Measurements from ENCODE around the gene CCNI2.

CCNI2 gene

DNA sequence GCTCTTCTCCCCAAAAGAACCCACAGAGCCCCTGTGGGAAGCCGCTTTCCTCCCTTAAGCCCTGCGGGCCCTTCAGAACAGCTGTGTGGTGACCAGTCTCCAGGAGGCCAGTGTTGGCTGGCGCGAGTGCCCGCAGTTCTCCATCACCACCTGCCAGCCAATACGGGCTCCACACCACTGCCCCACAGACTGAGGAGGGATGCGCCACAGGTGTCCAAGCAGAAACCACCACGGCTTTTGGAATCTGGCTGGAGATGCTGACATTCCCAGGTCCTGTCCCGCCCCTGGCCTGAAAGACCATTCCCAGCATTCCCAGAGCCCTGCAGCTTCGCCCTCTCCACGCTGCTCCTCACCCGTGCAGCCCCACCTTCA, 12.8 kb downstream of the CCNI2 start:
- Histone ChIP-seq H3K9me3 (ENCODE audit: insufficient read depth, low read depth, low read length) (no peaks in the 10 kb centered on the region), H3K27me3 (ENCODE audit: insufficient read depth, low read length) (no peaks in the 10 kb centered on the region), H3K4me3 (ENCODE audit: low read length) (no peak overlapping the region), H3K36me3 (ENCODE audit: insufficient read depth, low read length) (peaks cover 21% of the 10 kb centered on the region), H3K9ac (ENCODE audit: low read depth, low read length) (no peak overlapping the region), H3K27ac (ENCODE audit: low read depth, low read length) (no peak overlapping the region), H3K4me1 (ENCODE audit: insufficient read depth, low read length) (peaks cover 3% of the 10 kb centered on the region; the same call in 1 of the 2 replicates)
- 96% methylated on average over 12 of the region's 12 CpGs for WGBS

DNA sequence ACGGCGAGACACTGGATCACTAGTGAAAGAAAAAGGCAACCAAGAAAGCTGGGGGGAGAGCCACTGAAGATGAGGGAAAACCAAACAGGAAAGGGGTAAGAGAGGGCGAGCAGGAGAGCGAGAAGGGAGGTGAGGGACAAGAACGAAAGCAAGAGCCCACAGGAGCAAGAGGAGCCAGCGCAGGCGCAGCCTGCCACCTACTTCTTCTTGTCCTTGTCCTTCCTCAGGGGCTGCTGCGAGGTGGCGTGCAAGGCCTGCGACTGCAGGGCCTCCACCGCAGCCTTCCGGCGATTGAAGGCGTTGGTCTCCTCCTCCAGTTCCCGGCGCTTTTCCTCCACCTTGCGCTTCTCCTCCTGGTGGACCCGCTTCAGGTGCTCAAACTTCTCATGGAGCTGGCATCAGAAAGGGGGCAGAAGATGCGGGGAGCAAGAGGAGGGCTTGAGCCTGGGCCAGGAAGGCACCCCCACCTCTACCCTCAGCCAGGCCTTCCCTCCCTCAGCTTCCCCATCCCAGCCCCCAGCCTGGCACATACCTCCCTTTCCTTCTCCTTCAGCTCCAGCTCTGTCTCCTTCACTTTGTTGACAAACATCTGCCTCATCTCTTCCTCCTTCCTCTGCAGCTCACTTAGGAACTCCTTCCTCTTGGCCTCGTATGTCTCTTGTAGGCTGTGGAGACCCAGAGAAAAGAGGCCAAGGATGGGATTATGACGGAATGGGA, 13.5 kb downstream of the CCNI2 start:
- 96% methylated on average over 21 of the region's 21 CpGs for WGBS

DNA sequence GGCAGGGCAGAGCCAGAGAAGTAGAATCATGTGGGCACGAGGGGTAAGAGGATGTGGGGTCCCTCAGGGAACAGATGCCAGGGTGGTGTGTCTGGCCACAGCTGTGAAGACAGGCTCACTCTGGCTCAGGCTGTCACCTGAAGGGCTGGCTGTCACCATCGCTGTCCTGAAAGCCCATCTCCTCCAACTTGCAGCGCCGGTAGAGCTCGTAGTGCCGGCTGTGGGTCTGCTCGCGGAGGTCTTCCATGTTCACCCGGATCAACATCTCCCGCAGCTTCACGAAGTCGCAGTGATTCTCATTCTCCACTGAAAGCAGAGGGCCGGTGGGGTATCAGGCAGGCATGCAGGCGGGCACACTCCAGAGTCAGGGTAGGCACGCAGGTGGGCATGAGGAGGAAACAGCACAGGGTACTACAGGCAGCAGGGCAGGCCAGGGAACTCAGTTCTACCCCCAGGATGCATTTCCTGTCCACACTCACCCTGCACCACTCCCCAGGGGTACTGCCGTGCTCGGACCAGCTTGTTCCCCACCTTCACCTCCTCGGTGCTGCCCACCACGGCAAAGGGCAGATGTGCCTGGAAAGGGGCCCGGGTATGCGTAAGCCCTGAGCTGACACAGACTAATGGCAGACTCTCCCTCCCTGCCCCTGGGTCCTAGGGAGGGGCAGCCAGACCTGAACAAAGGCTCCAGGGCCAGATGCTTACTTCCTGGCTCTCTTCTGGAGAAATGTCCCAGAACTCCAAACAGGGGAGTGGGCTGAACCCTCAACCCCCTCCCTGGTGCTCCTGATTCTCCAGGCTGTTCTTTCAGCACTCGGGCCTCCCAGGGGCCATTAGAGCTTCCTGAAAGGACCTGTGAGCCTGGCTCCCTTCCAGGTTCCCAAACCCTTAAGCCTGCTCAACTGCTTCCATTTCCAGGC, 14.4 kb downstream of the CCNI2 start:
- Histone ChIP-seq H3K27me3 (ENCODE audit: insufficient read depth, low read length) (no peaks in the 10 kb centered on the region), H3K4me1 (ENCODE audit: insufficient read depth, low read length) (no peaks in the 10 kb centered on the region), H3K9me3 (ENCODE audit: insufficient read depth, low read depth, low read length) (no peaks in the 10 kb centered on the region), H3K27ac (ENCODE audit: low read depth, low read length) (no peak overlapping the region), H3K9ac (ENCODE audit: low read depth, low read length) (no peak overlapping the region), H3K36me3 (ENCODE audit: insufficient read depth, low read length) (peaks cover 21% of the 10 kb centered on the region), H3K4me3 (ENCODE audit: low read length) (no peak overlapping the region)
- 95% methylated on average over 22 of the region's 22 CpGs for WGBS

More for the DNA sequence above, 13.5 kb downstream of the CCNI2 start:
- no peaks in the 10 kb centered on the region for H3K4me1 ChIP-seq (ENCODE audit: insufficient read depth, low read length)
- no peak overlapping the region for H3K9ac ChIP-seq (ENCODE audit: low read depth, low read length)
- H3K4me3 ChIP-seq (ENCODE audit: low read length): no peak overlapping the region
- H3K9me3 ChIP-seq (ENCODE audit: insufficient read depth, low read depth, low read length): no peaks in the 10 kb centered on the region
- no peaks in the 10 kb centered on the region for H3K27me3 ChIP-seq (ENCODE audit: insufficient read depth, low read length)
- H3K27ac ChIP-seq (ENCODE audit: low read depth, low read length): no peak overlapping the region
- peaks cover 21% of the 10 kb centered on the region for H3K36me3 ChIP-seq (ENCODE audit: insufficient read depth, low read length)

GRCh38 chr5:132762246-132763000, 15.2 kb downstream of the CCNI2 start:
- Histone ChIP-seq H3K27ac (ENCODE audit: low read depth, low read length) (no peak overlapping the region), H3K36me3 (ENCODE audit: insufficient read depth, low read length) (peaks cover 21% of the 10 kb centered on the region)
- WGBS: 94% methylated on average over 11 of the region's 11 CpGs

GRCh38 chr5:132763181-132764036, 16.2 kb downstream of the CCNI2 start:
- WGBS: 96% methylated on average over 17 of the region's 17 CpGs
- Histone ChIP-seq H3K9me3 (ENCODE audit: insufficient read depth, low read depth, low read length) (no peaks in the 10 kb centered on the region), H3K9ac (ENCODE audit: low read depth, low read length) (no peak overlapping the region), H3K27me3 (ENCODE audit: insufficient read depth, low read length) (no peaks in the 10 kb centered on the region), H3K36me3 (ENCODE audit: insufficient read depth, low read length) (peaks cover 14% of the 10 kb centered on the region), H3K27ac (ENCODE audit: low read depth, low read length) (no peak overlapping the region), H3K4me3 (ENCODE audit: low read length) (no peak overlapping the region), H3K4me1 (ENCODE audit: insufficient read depth, low read length) (no peaks in the 10 kb centered on the region)

More at GRCh38 chr5:132762246-132763000, 15.2 kb downstream of the CCNI2 start:
- Histone ChIP-seq H3K9me3 (ENCODE audit: insufficient read depth, low read depth, low read length) (no peaks in the 10 kb centered on the region), H3K4me1 (ENCODE audit: insufficient read depth, low read length) (no peaks in the 10 kb centered on the region), H3K27me3 (ENCODE audit: insufficient read depth, low read length) (no peaks in the 10 kb centered on the region), H3K4me3 (ENCODE audit: low read length) (no peak overlapping the region), H3K9ac (ENCODE audit: low read depth, low read length) (no peak overlapping the region)

GRCh38 chr5:132764051-132764450, 16.8 kb downstream of the CCNI2 start:
- no peaks in the 10 kb centered on the region for H3K9me3 ChIP-seq (ENCODE audit: insufficient read depth, low read depth, low read length)
- 96% methylated on average over 10 of the region's 10 CpGs for WGBS
- no peaks in the 10 kb centered on the region for H3K27me3 ChIP-seq (ENCODE audit: insufficient read depth, low read length)
- H3K36me3 ChIP-seq (ENCODE audit: insufficient read depth, low read length): peaks cover 8% of the 10 kb centered on the region; the same call in 1 of the 2 replicates
- H3K27ac ChIP-seq (ENCODE audit: low read depth, low read length): no peak overlapping the region
- no peak overlapping the region for H3K9ac ChIP-seq (ENCODE audit: low read depth, low read length)
- no peak overlapping the region for H3K4me3 ChIP-seq (ENCODE audit: low read length)
- no peaks in the 10 kb centered on the region for H3K4me1 ChIP-seq (ENCODE audit: insufficient read depth, low read length)

- Histone ChIP-seq H3K9me3 (ENCODE audit: insufficient read depth, low read depth, low read length) (no peaks in the 10 kb centered on the region), H3K4me3 (ENCODE audit: low read length) (no peak overlapping the region), H3K36me3 (ENCODE audit: insufficient read depth, low read length) (peaks cover 6% of the 10 kb centered on the region; the same call in 1 of the 2 replicates), H3K27me3 (ENCODE audit: insufficient read depth, low read length) (no peaks in the 10 kb centered on the region), H3K9ac (ENCODE audit: low read depth, low read length) (no peak overlapping the region), H3K4me1 (ENCODE audit: insufficient read depth, low read length) (no peaks in the 10 kb centered on the region), H3K27ac (ENCODE audit: low read depth, low read length) (no peak overlapping the region)
- 93% methylated on average over 6 of the region's 7 CpGs for WGBS
Observed at GRCh38 chr5:132764671-132765238, 17.5 kb downstream of the CCNI2 start.

- 93% methylated on average over 12 of the region's 12 CpGs for WGBS
Observed at GRCh38 chr5:132765311-132766019, 18.2 kb downstream of the CCNI2 start.

DNA sequence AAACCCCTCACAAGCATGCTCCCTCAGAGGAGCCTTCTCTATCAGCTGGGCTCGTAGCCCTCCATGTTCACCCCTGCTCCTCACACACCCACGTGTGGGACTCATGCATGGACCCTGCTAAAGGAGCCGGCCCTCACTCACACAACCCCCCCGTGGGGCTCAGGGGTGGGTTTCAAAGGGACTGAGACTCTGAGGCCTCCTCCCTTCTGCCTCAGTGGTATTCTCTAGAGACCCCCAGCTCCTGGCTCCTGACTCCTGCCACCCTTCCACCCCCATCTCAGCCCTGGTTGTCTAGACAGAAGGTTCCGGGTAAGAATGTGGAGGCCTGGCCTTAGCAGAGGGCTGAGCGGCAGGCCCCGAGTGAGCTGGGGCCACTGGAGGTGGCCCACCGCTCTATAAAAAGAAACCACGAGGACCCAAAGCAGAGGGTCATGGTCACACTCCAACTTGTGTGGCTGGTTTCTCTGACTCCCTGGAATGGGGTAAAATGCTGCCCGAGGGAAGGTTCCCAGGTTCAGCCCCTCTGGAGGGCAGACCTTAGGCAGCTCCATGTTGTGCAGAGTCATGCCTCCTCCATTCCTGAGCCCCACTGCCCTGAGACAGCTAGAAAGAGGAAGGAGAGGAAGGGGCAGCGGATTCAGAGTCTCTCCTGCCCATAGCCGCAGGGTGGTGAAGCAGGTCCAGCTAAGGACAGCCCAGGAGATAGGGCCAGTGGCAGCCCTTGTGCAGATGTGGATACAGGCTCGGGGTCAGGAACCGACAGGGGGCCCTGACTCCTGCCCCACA, 19.0 kb downstream of the CCNI2 start:
- 92% methylated on average over 14 of the region's 14 CpGs for WGBS

More at GRCh38 chr5:132765311-132766019, 18.2 kb downstream of the CCNI2 start:
- no peaks in the 10 kb centered on the region for H3K4me1 ChIP-seq (ENCODE audit: insufficient read depth, low read length)
- H3K27ac ChIP-seq (ENCODE audit: low read depth, low read length): no peak overlapping the region
- H3K27me3 ChIP-seq (ENCODE audit: insufficient read depth, low read length): no peaks in the 10 kb centered on the region
- no peaks in the 10 kb centered on the region for H3K9me3 ChIP-seq (ENCODE audit: insufficient read depth, low read depth, low read length)
- no peak overlapping the region for H3K9ac ChIP-seq (ENCODE audit: low read depth, low read length)
- no peak overlapping the region for H3K4me3 ChIP-seq (ENCODE audit: low read length)
- peaks cover 6% of the 10 kb centered on the region; the same call in 1 of the 2 replicates for H3K36me3 ChIP-seq (ENCODE audit: insufficient read depth, low read length)

More for the DNA sequence above, 19.0 kb downstream of the CCNI2 start:
- Histone ChIP-seq H3K9ac (ENCODE audit: low read depth, low read length) (no peak overlapping the region), H3K9me3 (ENCODE audit: insufficient read depth, low read depth, low read length) (no peaks in the 10 kb centered on the region), H3K27ac (ENCODE audit: low read depth, low read length) (no peak overlapping the region), H3K4me3 (ENCODE audit: low read length) (no peak overlapping the region), H3K27me3 (ENCODE audit: insufficient read depth, low read length) (no peaks in the 10 kb centered on the region), H3K4me1 (ENCODE audit: insufficient read depth, low read length) (peaks cover 4% of the 10 kb centered on the region; the same call in 1 of the 2 replicates), H3K36me3 (ENCODE audit: insufficient read depth, low read length) (peaks cover 1% of the 10 kb centered on the region; the same call in 1 of the 2 replicates)
